CD8-positive, alpha-beta memory T cell (primary cell): Measurements from ENCODE around the gene TBX4. TPM values are rescaled to one million over a fixed set of nuclear protein-coding genes. Genes with fewer than 3 reads are reported as not detected.
"Not testable (repeated sequence)": the region's sequence is repeated elsewhere in the genome, so short reads cannot be mapped to it uniquely, and the experiment has no call there.

Experiments used
- CTCF ChIA-PET: fragments of 350-600 bp; sonication (Branson Sonifier 250); formaldehyde crosslinking; loops from one replicate; lab custom pipeline; 2021; ENCODE audit warnings: antibody characterized with exemption; lab: Charles Lee
- POLR2A ChIA-PET: fragments of 350-600 bp; sonication (Branson Sonifier 250); formaldehyde crosslinking; loops from one replicate; lab custom pipeline; 2021; ENCODE audit warnings: antibody characterized with exemption; lab: Charles Lee
- DNase-seq, 5 donors: peaks; one replicate each; pipeline versions ENCODE4 v3.0.0 to v3.0.0-alpha.2; 2020 to 2022; ENCODE audit warnings: mixed read lengths in 1 of 5
- H3K27ac ChIP-seq: one replicate; pipeline ENCODE4 v1.7.0; 2013; ENCODE audit warnings: low read depth, mild to moderate bottlenecking, low read length, moderate library complexity
- H3K27me3 ChIP-seq: 2 replicates; pipeline ENCODE4 v1.7.0; 2013; ENCODE audit warnings: low read length, mild to moderate bottlenecking; ENCODE audit not compliant: insufficient read depth, poor library complexity, severe bottlenecking
- H3K36me3 ChIP-seq: 2 replicates; pipeline ENCODE4 v1.7.0; 2013; ENCODE audit warnings: mild to moderate bottlenecking, low read length, moderate library complexity; ENCODE audit not compliant: insufficient read depth
- H3K4me1 ChIP-seq: 2 replicates; pipeline ENCODE4 v1.7.0; 2013; ENCODE audit warnings: mild to moderate bottlenecking, low read length, moderate library complexity; ENCODE audit not compliant: insufficient read depth
- H3K4me3 ChIP-seq: 2 replicates; pipeline ENCODE4 v1.7.0; 2013; ENCODE audit warnings: mild to moderate bottlenecking, low read length
- H3K9me3 ChIP-seq: 2 replicates; pipeline ENCODE4 v1.7.0; 2013; ENCODE audit warnings: mild to moderate bottlenecking, low read length
- H3K27ac Mint-ChIP-seq, 8 donors: one replicate each; pipeline ENCODE4 v1.8.0; 2020 to 2021; ENCODE audit warnings: mixed read lengths in 8 of 8, mild to moderate bottlenecking in 6 of 8, inconsistent platforms in 3 of 8, moderate library complexity in 3 of 8
- H3K27me3 Mint-ChIP-seq, 2 donors: one replicate each; pipeline ENCODE4 v1.8.0; 2020 to 2021; ENCODE audit warnings: mixed read lengths in 2 of 2, mild to moderate bottlenecking in 1 of 2, moderate library complexity in 1 of 2
- H3K36me3 Mint-ChIP-seq, 3 donors: one replicate each; pipeline ENCODE4 v1.8.0; 2020 to 2021; ENCODE audit warnings: mixed read lengths in 3 of 3, inconsistent platforms in 1 of 3, mild to moderate bottlenecking in 1 of 3
- H3K4me1 Mint-ChIP-seq, 3 donors: one replicate each; pipeline ENCODE4 v1.8.0; 2020 to 2021; ENCODE audit warnings: mixed read lengths in 3 of 3, inconsistent platforms in 1 of 3, mild to moderate bottlenecking in 1 of 3
- H3K4me3 Mint-ChIP-seq, 7 donors: one replicate each; pipeline ENCODE4 v1.8.0; 2020 to 2021; ENCODE audit warnings: mixed read lengths in 7 of 7, mild to moderate bottlenecking in 6 of 7, moderate library complexity in 4 of 7, inconsistent platforms in 2 of 7
- H3K9me3 Mint-ChIP-seq, 5 donors: one replicate each; pipeline ENCODE4 v1.8.0; 2020 to 2022; ENCODE audit warnings: mixed read lengths in 5 of 5, mild to moderate bottlenecking in 3 of 5, moderate library complexity in 2 of 5, inconsistent platforms in 1 of 5
- polyA plus RNA-seq: library from polyadenylated mRNA; unstranded; fragments of 300-500 nt; fragmentation: Illumina TruSeq; gene quantifications from one replicate; pipeline ENCODE4 v1.2.3, GENCODE V29; 2021
- total RNA-seq, 2 experiments: library from RNA; stranded (reverse); gene quantifications; one replicate each; pipeline ENCODE4 v1.2.3, GENCODE V29; 2021

TBX4 gene
- total and polyA plus RNA-seq, 3 experiments from 2014 or later, result not detected

GRCh38 chr17:61520897-61521296 lies 68.7 kb downstream of the TBX4 start:
- Mint-ChIP-seq H3K27ac (no peak overlapping the region), H3K4me3 (no peak overlapping the region), H3K27me3 (peaks cover 19 to 33% of the 10 kb centered on the region in 2 donors), H3K9me3 (no peaks in the 10 kb centered on the region), H3K4me1 (no peaks in the 10 kb centered on the region), H3K36me3 (no peaks in the 10 kb centered on the region)
- Histone ChIP-seq H3K4me1 (no peaks in the 10 kb centered on the region), H3K27me3 (no peaks in the 10 kb centered on the region), H3K27ac (no peak overlapping the region), H3K9me3 (no peaks in the 10 kb centered on the region), H3K36me3 (no peaks in the 10 kb centered on the region), H3K4me3 (no peak overlapping the region)
- POLR2A ChIA-PET, result no interaction called here
- no peak for DNase-seq
- CTCF ChIA-PET, result no interaction called here

- DNase-seq, result no peak
- H3K27ac Mint-ChIP-seq, result no peak overlapping the region
- H3K4me1 Mint-ChIP-seq, result no peaks in the 10 kb centered on the region
- no peaks in the 10 kb centered on the region for H3K4me1 ChIP-seq
- no peak overlapping the region for H3K4me3 ChIP-seq
- no peaks in the 10 kb centered on the region for H3K9me3 Mint-ChIP-seq
- peaks cover 9% of the 10 kb centered on the region for H3K27me3 ChIP-seq
- ChIA-PET CTCF (no interaction called here), POLR2A (no interaction called here)
- H3K27ac ChIP-seq, result no peak overlapping the region
- peaks cover 21 to 45% of the 10 kb centered on the region in 2 donors for H3K27me3 Mint-ChIP-seq
- H3K36me3 ChIP-seq, result no peaks in the 10 kb centered on the region
- H3K9me3 ChIP-seq, result no peaks in the 10 kb centered on the region
- no peak overlapping the region for H3K4me3 Mint-ChIP-seq
- no peaks in the 10 kb centered on the region for H3K36me3 Mint-ChIP-seq
Measured at GRCh38 chr17:61522088-61522487, 69.9 kb downstream of the TBX4 start.

DNA sequence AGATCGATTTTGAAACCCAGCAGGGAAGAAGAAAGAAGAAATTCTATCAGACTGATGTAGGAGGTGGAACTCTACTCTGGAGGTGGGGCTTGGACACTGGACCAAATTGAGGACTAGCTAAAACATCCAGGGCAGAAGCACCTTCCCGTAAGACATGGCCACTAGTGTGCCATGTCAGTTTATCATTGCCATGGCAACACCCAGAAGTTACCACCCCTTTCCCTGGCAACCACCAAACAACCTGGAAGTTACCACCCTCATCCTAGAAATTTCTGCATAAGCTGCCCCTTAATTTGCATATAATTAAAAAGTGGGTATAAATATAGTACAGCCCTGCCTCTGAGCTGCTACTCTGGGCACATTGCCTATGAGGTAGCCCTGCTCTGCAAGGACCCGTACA lies 72.1 kb downstream of the TBX4 start:
- Mint-ChIP-seq H3K4me1 (no peaks in the 10 kb centered on the region), H3K27ac (peak overlapping the region in 1 of 8 donors; percentile 5), H3K36me3 (no peaks in the 10 kb centered on the region), H3K4me3 (no peak overlapping the region), H3K9me3 (no peaks in the 10 kb centered on the region), H3K27me3 (peaks cover 24 to 46% of the 10 kb centered on the region in 2 donors)
- Histone ChIP-seq H3K4me3 (no peak overlapping the region), H3K27me3 (peaks cover 9% of the 10 kb centered on the region), H3K9me3 (no peaks in the 10 kb centered on the region), H3K27ac (no peak overlapping the region), H3K36me3 (no peaks in the 10 kb centered on the region), H3K4me1 (no peaks in the 10 kb centered on the region)
- DNase-seq, result no peak
- POLR2A ChIA-PET, result no interaction called here
- CTCF ChIA-PET, result interaction anchor here (1.6 kb wide), 1 partner anchor 10 kb away, joined by 3 read pairs; no protein-coding TSS in a partner anchor

DNA sequence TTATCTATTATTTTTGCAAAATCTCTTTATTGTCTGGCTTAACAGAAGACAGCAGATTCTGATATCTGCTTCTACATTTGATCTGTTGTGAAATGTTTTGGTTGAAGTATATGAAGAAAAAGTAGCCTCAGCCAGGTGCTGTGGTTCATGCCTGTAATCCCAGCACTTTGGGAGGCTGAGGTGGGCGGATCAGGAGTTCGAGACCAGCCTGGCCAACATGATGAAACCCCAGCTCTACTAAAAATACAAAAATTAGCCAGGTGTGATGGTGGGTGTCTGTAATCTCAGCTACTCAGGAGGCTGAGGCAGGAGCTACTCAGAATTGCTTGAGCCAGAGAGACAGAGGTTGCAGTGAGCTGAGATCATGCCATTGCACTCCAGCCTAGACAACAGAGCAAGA lies 75.2 kb downstream of the TBX4 start:
- H3K4me3 Mint-ChIP-seq, H3K4me3 ChIP-seq, H3K4me1 ChIP-seq, H3K27ac ChIP-seq, DNase-seq, CTCF ChIA-PET, H3K36me3 ChIP-seq, H3K9me3 Mint-ChIP-seq, H3K9me3 ChIP-seq, H3K27ac Mint-ChIP-seq, H3K27me3 ChIP-seq, H3K4me1 Mint-ChIP-seq, POLR2A ChIA-PET, H3K36me3 Mint-ChIP-seq: not testable (repeated sequence)
- peaks cover 21 to 52% of the 10 kb centered on the region in 2 donors for H3K27me3 Mint-ChIP-seq

GRCh38 chr17:61528171-61528570 lies 75.9 kb downstream of the TBX4 start:
- Histone ChIP-seq H3K4me1 (no peaks in the 10 kb centered on the region), H3K27me3 (peaks cover 9% of the 10 kb centered on the region), H3K36me3 (no peaks in the 10 kb centered on the region), H3K9me3 (no peaks in the 10 kb centered on the region), H3K4me3 (no peak overlapping the region), H3K27ac (no peak overlapping the region)
- Mint-ChIP-seq H3K36me3 (no peaks in the 10 kb centered on the region), H3K9me3 (no peaks in the 10 kb centered on the region), H3K27ac (no peak overlapping the region), H3K27me3 (peaks cover 21 to 47% of the 10 kb centered on the region in 2 donors), H3K4me3 (no peak overlapping the region), H3K4me1 (no peaks in the 10 kb centered on the region)
- CTCF ChIA-PET, result no interaction called here
- DNase-seq, result no peak
- POLR2A ChIA-PET, result no interaction called here

- Mint-ChIP-seq H3K27ac (no peak overlapping the region), H3K4me1 (peaks cover 0 to 1% (median under 1%) of the 10 kb centered on the region in 3 donors), H3K4me3 (no peak overlapping the region), H3K9me3 (no peaks in the 10 kb centered on the region), H3K36me3 (no peaks in the 10 kb centered on the region), H3K27me3 (peaks cover 5 to 23% of the 10 kb centered on the region in 2 donors)
- ChIA-PET CTCF (no interaction called here), POLR2A (no interaction called here)
- Histone ChIP-seq H3K27ac (no peak overlapping the region), H3K9me3 (no peaks in the 10 kb centered on the region), H3K27me3 (peaks cover 7% of the 10 kb centered on the region), H3K4me1 (no peaks in the 10 kb centered on the region), H3K36me3 (no peaks in the 10 kb centered on the region), H3K4me3 (no peak overlapping the region)
- DNase-seq, result no peak
Measured at GRCh38 chr17:61531223-61531622, 79.0 kb downstream of the TBX4 start.

- Mint-ChIP-seq H3K4me1 (peaks cover 0 to 6% (median 5%) of the 10 kb centered on the region in 3 donors), H3K36me3 (no peaks in the 10 kb centered on the region), H3K27ac (no peak overlapping the region), H3K9me3 (no peaks in the 10 kb centered on the region), H3K4me3 (no peak overlapping the region), H3K27me3 (peaks cover 2 to 18% of the 10 kb centered on the region in 2 donors)
- Histone ChIP-seq H3K27ac (no peak overlapping the region), H3K27me3 (no peaks in the 10 kb centered on the region), H3K4me1 (no peaks in the 10 kb centered on the region), H3K4me3 (no peak overlapping the region), H3K9me3 (no peaks in the 10 kb centered on the region), H3K36me3 (no peaks in the 10 kb centered on the region)
- ChIA-PET CTCF (no interaction called here), POLR2A (no interaction called here)
- DNase-seq, result no peak
Measured at GRCh38 chr17:61532826-61533225, 80.6 kb downstream of the TBX4 start.

GRCh38 chr17:61533797-61534196 lies 81.6 kb downstream of the TBX4 start:
- no peaks in the 10 kb centered on the region for H3K36me3 Mint-ChIP-seq
- CTCF ChIA-PET, result no interaction called here
- POLR2A ChIA-PET, result no interaction called here

GRCh38 chr17:61534414-61534813 lies 82.2 kb downstream of the TBX4 start:
- H3K4me1 Mint-ChIP-seq, result peaks cover 0 to 6% (median 5%) of the 10 kb centered on the region in 3 donors
- H3K27ac Mint-ChIP-seq, result no peak overlapping the region
- no peak overlapping the region for H3K4me3 ChIP-seq
- no peaks in the 10 kb centered on the region for H3K36me3 ChIP-seq
- no peaks in the 10 kb centered on the region for H3K9me3 Mint-ChIP-seq
- H3K4me3 Mint-ChIP-seq, result no peak overlapping the region
- H3K27me3 Mint-ChIP-seq, result peaks cover 4 to 18% of the 10 kb centered on the region in 2 donors
- no peaks in the 10 kb centered on the region for H3K4me1 ChIP-seq
- ChIA-PET CTCF (no interaction called here), POLR2A (no interaction called here)
- H3K9me3 ChIP-seq, result no peaks in the 10 kb centered on the region
- no peak for DNase-seq
- H3K27ac ChIP-seq, result no peak overlapping the region
- no peaks in the 10 kb centered on the region for H3K36me3 Mint-ChIP-seq
- H3K27me3 ChIP-seq, result no peaks in the 10 kb centered on the region

More at GRCh38 chr17:61533797-61534196, 81.6 kb downstream of the TBX4 start:
- Histone ChIP-seq H3K27ac (no peak overlapping the region), H3K4me3 (no peak overlapping the region), H3K27me3 (no peaks in the 10 kb centered on the region), H3K9me3 (no peaks in the 10 kb centered on the region), H3K36me3 (no peaks in the 10 kb centered on the region), H3K4me1 (no peaks in the 10 kb centered on the region)
- H3K27ac Mint-ChIP-seq, result no peak overlapping the region
- peaks cover 0 to 6% (median 5%) of the 10 kb centered on the region in 3 donors for H3K4me1 Mint-ChIP-seq
- H3K4me3 Mint-ChIP-seq, result no peak overlapping the region
- no peak for DNase-seq
- H3K9me3 Mint-ChIP-seq, result no peaks in the 10 kb centered on the region
- peaks cover 4 to 18% of the 10 kb centered on the region in 2 donors for H3K27me3 Mint-ChIP-seq
